DOHH2 (cell line): ENCODE data around the gene POLRMT.

ENCODE experiments used
- H3F3A ChIP-seq: fragments of 200-600 bp; sonication (generic), shearing (Covaris generic); 2 replicates; pipeline ENCODE4 v1.6.0; 2016; ENCODE audit warnings: antibody characterized with exemption, mild to moderate bottlenecking; ENCODE audit not compliant: control insufficient read depth, insufficient read depth
- H3K27ac ChIP-seq: fragments of 200-600 bp; sonication (generic); 2 replicates; pipeline ENCODE4 v1.5.1; 2014; ENCODE audit warnings: low read depth, mild to moderate bottlenecking, low read length, moderate library complexity
- H3K27me3 ChIP-seq: fragments of 200-600 bp; sonication (generic); 2 replicates; pipeline ENCODE4 v1.6.1; 2014; ENCODE audit warnings: mild to moderate bottlenecking, low read length, mixed read lengths; ENCODE audit not compliant: control insufficient read depth
- H3K36me3 ChIP-seq: fragments of 200-600 bp; sonication (generic); 2 replicates; pipeline ENCODE4 v1.6.1; 2014; ENCODE audit warnings: mild to moderate bottlenecking, low read length, moderate library complexity, mixed read lengths; ENCODE audit not compliant: control insufficient read depth
- H3K4me1 ChIP-seq: fragments of 200-600 bp; sonication (generic); 2 replicates; pipeline ENCODE4 v1.6.1; 2014; ENCODE audit warnings: mild to moderate bottlenecking, low read length, mixed read lengths; ENCODE audit not compliant: control insufficient read depth
- H3K4me2 ChIP-seq: fragments of 200-600 bp; sonication (generic); 2 replicates; pipeline ENCODE4 v1.6.0; 2014; ENCODE audit warnings: mild to moderate bottlenecking, low read length, moderate library complexity
- H3K4me3 ChIP-seq: fragments of 200-600 bp; sonication (generic); 2 replicates; pipeline ENCODE4 v1.5.1; 2014; ENCODE audit warnings: mild to moderate bottlenecking, low read length, mixed read lengths
- H3K79me2 ChIP-seq: fragments of 200-600 bp; sonication (generic); 2 replicates; pipeline ENCODE4 v1.6.1; 2014; ENCODE audit warnings: mild to moderate bottlenecking, low read length, mixed read lengths; ENCODE audit not compliant: control insufficient read depth
- H3K9me2 ChIP-seq: fragments of 200-600 bp; sonication (generic); replicated peaks from 2 replicates; pipeline ENCODE4 v1.6.1; 2014; ENCODE audit warnings: mild to moderate bottlenecking, low read length, mixed read lengths; ENCODE audit not compliant: control insufficient read depth
- H3K9me3 ChIP-seq: fragments of 200-600 bp; sonication (generic); 2 replicates; pipeline ENCODE4 v1.6.1; 2014; ENCODE audit warnings: antibody characterized with exemption, low read length, mixed read lengths; ENCODE audit not compliant: control insufficient read depth, insufficient read depth
- H4K20me1 ChIP-seq: fragments of 200-600 bp; sonication (generic); 2 replicates; pipeline ENCODE4 v1.6.0; 2014; ENCODE audit warnings: low read depth, mild to moderate bottlenecking, antibody characterized with exemption, low read length, moderate library complexity; ENCODE audit not compliant: control insufficient read depth, insufficient read depth
- EZH2phosphoT487 ChIP-seq: fragments of 200-600 bp; sonication (generic); IDR thresholded peaks from 2 replicates; pipeline ENCODE4 v1.6.1; 2017; ENCODE audit warnings: borderline replicate concordance, mild to moderate bottlenecking, antibody characterized with exemption, low read length, moderate library complexity, mixed read lengths
- TF ChIP-seq, protein P1 (sequence below): fragments of 200-600 bp; sonication (generic); IDR thresholded peaks from one replicate; pipeline ENCODE4 v1.5.1; 2014; ENCODE audit warnings: antibody characterized with exemption, mild to moderate bottlenecking, low read depth, low read length; ENCODE audit not compliant: poor library complexity, severe bottlenecking

POLRMT gene

DNA sequence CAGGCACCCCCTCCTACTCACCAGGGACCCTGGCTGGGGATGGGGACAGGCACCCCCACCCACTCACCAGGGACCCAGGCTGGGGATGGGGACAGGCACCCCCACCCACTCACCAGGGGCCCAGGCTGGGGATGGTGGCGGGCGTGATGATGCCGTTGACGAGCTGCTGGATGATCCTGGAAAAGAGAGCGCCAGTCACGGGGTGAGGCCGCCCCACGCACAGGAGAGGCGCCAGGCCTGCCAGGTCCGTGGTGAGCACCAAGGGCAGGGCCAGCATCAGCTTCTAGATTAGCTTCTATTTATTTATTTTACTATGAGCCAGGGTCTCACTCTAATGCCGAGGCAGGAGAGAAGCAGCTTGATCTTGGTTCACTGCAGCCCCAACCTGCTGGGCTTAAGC, 16.8 kb upstream of the POLRMT start:
- H3K27me3 ChIP-seq = no peaks in the 10 kb centered on the region
- H3K79me2 ChIP-seq = peaks cover 42% of the 10 kb centered on the region
- no peaks in the 10 kb centered on the region for H3K9me2 ChIP-seq
- H3F3A ChIP-seq = no peaks in the 10 kb centered on the region
- peaks cover 76% of the 10 kb centered on the region for H3K36me3 ChIP-seq
- H3K4me2 ChIP-seq = no peak overlapping the region
- peaks cover 18% of the 10 kb centered on the region for H4K20me1 ChIP-seq
- no peak overlapping the region for H3K27ac ChIP-seq
- no peaks in the 10 kb centered on the region for H3K4me1 ChIP-seq
- no peaks in the 10 kb centered on the region for H3K9me3 ChIP-seq
- H3K4me3 ChIP-seq = no peak overlapping the region
- TF ChIP-seq, protein P1, sequence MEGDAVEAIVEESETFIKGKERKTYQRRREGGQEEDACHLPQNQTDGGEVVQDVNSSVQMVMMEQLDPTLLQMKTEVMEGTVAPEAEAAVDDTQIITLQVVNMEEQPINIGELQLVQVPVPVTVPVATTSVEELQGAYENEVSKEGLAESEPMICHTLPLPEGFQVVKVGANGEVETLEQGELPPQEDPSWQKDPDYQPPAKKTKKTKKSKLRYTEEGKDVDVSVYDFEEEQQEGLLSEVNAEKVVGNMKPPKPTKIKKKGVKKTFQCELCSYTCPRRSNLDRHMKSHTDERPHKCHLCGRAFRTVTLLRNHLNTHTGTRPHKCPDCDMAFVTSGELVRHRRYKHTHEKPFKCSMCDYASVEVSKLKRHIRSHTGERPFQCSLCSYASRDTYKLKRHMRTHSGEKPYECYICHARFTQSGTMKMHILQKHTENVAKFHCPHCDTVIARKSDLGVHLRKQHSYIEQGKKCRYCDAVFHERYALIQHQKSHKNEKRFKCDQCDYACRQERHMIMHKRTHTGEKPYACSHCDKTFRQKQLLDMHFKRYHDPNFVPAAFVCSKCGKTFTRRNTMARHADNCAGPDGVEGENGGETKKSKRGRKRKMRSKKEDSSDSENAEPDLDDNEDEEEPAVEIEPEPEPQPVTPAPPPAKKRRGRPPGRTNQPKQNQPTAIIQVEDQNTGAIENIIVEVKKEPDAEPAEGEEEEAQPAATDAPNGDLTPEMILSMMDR = no peak
- TF ChIP-seq EZH2phosphoT487 = no peak

DNA sequence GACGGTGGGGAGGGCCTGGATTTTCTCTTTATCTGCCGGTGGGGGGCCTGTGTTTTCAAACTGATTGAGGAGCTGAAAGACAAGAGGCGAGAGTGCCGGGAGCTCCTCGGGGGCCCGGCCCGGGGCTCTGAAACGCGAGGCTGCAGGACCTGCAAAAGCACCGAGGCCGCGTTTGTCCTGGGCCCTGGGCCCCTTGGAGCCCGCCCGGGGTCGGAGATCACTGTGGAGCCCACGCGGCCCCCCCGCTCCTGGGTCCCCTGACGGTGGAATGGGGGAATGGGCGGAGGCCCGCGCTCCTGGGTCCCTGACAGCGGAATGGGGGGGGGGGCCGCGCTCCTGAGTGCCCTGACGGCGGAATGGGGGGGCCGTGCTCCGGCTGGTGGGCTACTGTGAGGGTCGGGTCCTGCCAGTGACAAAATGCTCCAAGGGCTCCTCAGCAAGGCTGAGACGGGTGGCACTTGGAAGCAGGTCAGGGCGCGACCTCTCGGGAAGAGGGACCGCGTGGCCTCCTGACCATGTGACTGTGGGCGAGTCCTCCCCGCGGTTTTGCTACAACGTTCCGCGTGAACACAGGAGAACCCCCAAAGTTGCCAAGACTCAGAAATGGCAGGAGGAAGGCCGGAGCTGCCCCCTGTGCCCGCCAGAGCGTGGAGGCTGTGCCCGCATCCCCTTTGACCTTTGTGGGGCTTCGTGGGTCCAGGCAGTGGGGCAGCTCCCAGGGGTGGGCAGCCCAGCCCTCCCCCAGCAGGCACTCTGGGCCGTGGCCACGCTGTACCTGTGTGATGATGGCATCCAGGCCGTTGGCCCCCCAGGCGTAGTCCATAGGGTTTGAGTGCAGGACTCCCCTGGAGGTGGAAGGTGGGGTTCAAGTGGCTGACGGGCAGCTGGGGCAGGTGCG, 15.8 kb upstream of the POLRMT start:
- H4K20me1 ChIP-seq = peaks cover 18% of the 10 kb centered on the region
- H3F3A ChIP-seq = no peaks in the 10 kb centered on the region
- H3K79me2 ChIP-seq = peaks cover 33% of the 10 kb centered on the region
- H3K4me1 ChIP-seq = no peaks in the 10 kb centered on the region
- no peak for TF ChIP-seq EZH2phosphoT487
- TF ChIP-seq, protein P1 = no peak
- H3K36me3 ChIP-seq = peaks cover 82% of the 10 kb centered on the region
- no peak overlapping the region for H3K4me2 ChIP-seq
- H3K4me3 ChIP-seq = no peak overlapping the region
- H3K9me3 ChIP-seq = no peaks in the 10 kb centered on the region
- H3K9me2 ChIP-seq = no peaks in the 10 kb centered on the region
- H3K27me3 ChIP-seq = no peaks in the 10 kb centered on the region
- H3K27ac ChIP-seq = no peak overlapping the region

DNA sequence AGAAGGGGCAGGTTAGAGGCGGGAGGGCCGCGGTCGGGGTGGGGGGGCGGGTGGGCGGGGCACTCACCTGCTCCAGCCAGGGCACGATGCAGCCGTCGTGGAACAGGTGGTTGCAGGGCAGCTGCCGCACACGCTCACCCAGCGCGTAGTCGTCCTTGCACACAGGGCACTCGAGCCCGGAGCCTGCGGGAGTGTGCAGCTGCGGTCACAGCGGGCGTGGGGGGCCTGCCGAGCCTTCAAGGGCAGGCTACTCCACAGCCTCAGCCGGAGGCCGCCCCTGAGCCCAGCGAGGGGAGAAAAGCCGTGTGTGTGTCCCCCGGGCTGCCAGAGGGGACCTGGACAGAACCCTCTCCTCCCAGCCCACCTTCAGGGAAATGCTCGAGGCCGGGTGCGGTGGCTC, 15.0 kb upstream of the POLRMT start:
- Histone ChIP-seq H3K27me3 (no peaks in the 10 kb centered on the region), H3K9me3 (no peaks in the 10 kb centered on the region), H3K27ac (no peak overlapping the region), H3F3A (no peaks in the 10 kb centered on the region), H3K4me1 (no peaks in the 10 kb centered on the region), H3K9me2 (no peaks in the 10 kb centered on the region), H3K36me3 (peaks cover 77% of the 10 kb centered on the region), H3K4me3 (no peak overlapping the region), H3K79me2 (peaks cover 24% of the 10 kb centered on the region), H4K20me1 (peaks cover 11% of the 10 kb centered on the region), H3K4me2 (no peak overlapping the region)
- TF ChIP-seq, protein P1 = no peak
- TF ChIP-seq EZH2phosphoT487 = no peak
